ENCODE data around the gene MARF1. TPM values are rescaled to one million over a fixed set of nuclear protein-coding genes. Genes with fewer than 3 reads are reported as not detected.
"Not testable (repeated sequence)": the region's sequence is repeated elsewhere in the genome, so short reads cannot be mapped to it uniquely, and the experiment has no call there.

MARF1 gene
- total and polyA plus RNA-seq, 10 donors: 24.0 to 169 (median 94.7) TPM

GRCh38 chr16:15608398-15609285, 34.3 kb downstream of the MARF1 start:
- peak overlapping the region in 7 of 8 donors; percentile 45 to 83 (median 67) for H3K27ac ChIP-seq
- no peak for DNase-seq
- 89 to 93% (median 90%) methylated on average over 19 of the region's 19 CpGs for WGBS, 5 donors

GRCh38 chr16:15607700-15608396, 35.1 kb downstream of the MARF1 start:
- WGBS, 5 donors: 73 to 91% (median 76%) methylated on average over 13 of the region's 13 CpGs
- peak; percentile 81 for DNase-seq

More at GRCh38 chr16:15608398-15609285, 34.3 kb downstream of the MARF1 start:
- H3K4me1 ChIP-seq: peaks cover 0 to 23% (median 12%) of the 10 kb centered on the region in 6 donors
- TF ChIP-seq POLR2AphosphoS5 (IDR thresholded peaks at IDR 0.05) (no peak), CTCF (IDR thresholded peaks at IDR 0.05 in 8 of 11, conservative IDR thresholded peaks at IDR 0.05 in 3 of 11) (no peak), POLR2A (IDR thresholded peaks at IDR 0.05) (no peak)
- H3K4me3 ChIP-seq: no peak overlapping the region
- peaks cover 3 to 100% (median 96%) of the 10 kb centered on the region in 6 donors for H3K36me3 ChIP-seq
- no peaks in the 10 kb centered on the region for H3K27me3 ChIP-seq (replicated peaks in 1 of 7)
- no peaks in the 10 kb centered on the region for H3K9me3 ChIP-seq
- intact Hi-C loops (cut with DNase I; ENCODE audit: low total_unique reads): no loop called here

GRCh38 chr16:15607221-15607699, 35.7 kb downstream of the MARF1 start:
- peaks cover 3 to 100% (median 96%) of the 10 kb centered on the region in 6 donors for H3K36me3 ChIP-seq
- H3K27me3 ChIP-seq (replicated peaks in 1 of 7); H3K4me3 ChIP-seq; H3K9me3 ChIP-seq; intact Hi-C loops (cut with DNase I; ENCODE audit: low total_unique reads); DNase-seq: not testable (repeated sequence)
- H3K4me1 ChIP-seq: peaks cover 0 to 23% (median 12%) of the 10 kb centered on the region in 6 donors
- H3K27ac ChIP-seq: peak overlapping the region in 7 of 8 donors; percentile 58 to 83 (median 67)
- WGBS, 5 donors: 86 to 90% (median 89%) methylated on average over 12 of the region's 12 CpGs

More at GRCh38 chr16:15607700-15608396, 35.1 kb downstream of the MARF1 start:
- H3K9me3 ChIP-seq: no peaks in the 10 kb centered on the region
- H3K36me3 ChIP-seq: peaks cover 3 to 100% (median 96%) of the 10 kb centered on the region in 6 donors
- H3K4me3 ChIP-seq: no peak overlapping the region
- H3K27me3 ChIP-seq (replicated peaks in 1 of 7): no peaks in the 10 kb centered on the region
- peaks cover 0 to 23% (median 12%) of the 10 kb centered on the region in 6 donors for H3K4me1 ChIP-seq
- TF ChIP-seq POLR2AphosphoS5 (IDR thresholded peaks at IDR 0.05): peak; percentile 48 to 89 (median 85)
- TF ChIP-seq CTCF (IDR thresholded peaks at IDR 0.05 in 8 of 11, conservative IDR thresholded peaks at IDR 0.05 in 3 of 11): no peak
- TF ChIP-seq POLR2A (IDR thresholded peaks at IDR 0.05): no peak
- H3K27ac ChIP-seq: peak overlapping the region in 7 of 8 donors; percentile 58 to 83 (median 67)
- intact Hi-C loops (cut with DNase I; ENCODE audit: low total_unique reads): no loop called here

GRCh38 chr16:15606518-15607220, 36.3 kb downstream of the MARF1 start:
- intact Hi-C loops (cut with DNase I; ENCODE audit: low total_unique reads): no loop called here
- Histone ChIP-seq H3K4me1 (peaks cover 0 to 23% (median 12%) of the 10 kb centered on the region in 6 donors), H3K27ac (peak overlapping the region in 7 of 8 donors; percentile 58 to 83 (median 67)), H3K36me3 (peaks cover 3 to 100% (median 95%) of the 10 kb centered on the region in 6 donors), H3K4me3 (no peak overlapping the region), H3K27me3 (replicated peaks in 1 of 7) (no peaks in the 10 kb centered on the region), H3K9me3 (no peaks in the 10 kb centered on the region)
- TF ChIP-seq CTCF (IDR thresholded peaks at IDR 0.05 in 8 of 11, conservative IDR thresholded peaks at IDR 0.05 in 3 of 11): no peak
- no peak for TF ChIP-seq POLR2A (IDR thresholded peaks at IDR 0.05)
- no peak for TF ChIP-seq POLR2AphosphoS5 (IDR thresholded peaks at IDR 0.05)
- no peak for DNase-seq
- WGBS, 5 donors: 92 to 98% (median 97%) methylated on average over 5 of the region's 5 CpGs

Measured in spleen (tissue), 11 donors.